Liver (tissue), 9 donors: Measurements from ENCODE around the gene UPF3A. TPM values are rescaled to one million over a fixed set of nuclear protein-coding genes. Genes with fewer than 3 reads are reported as not detected.

Experiments
- DNase-seq: peaks from one replicate; pipeline ENCODE4 v3.0.0-alpha.2; 2017; ENCODE audit warnings: low spot score
- H3K27ac ChIP-seq, 2 donors: one replicate each; pipeline ENCODE4 v1.7.0; 2013; ENCODE audit warnings: inconsistent platforms in 2 of 2, low read length in 2 of 2, control low read depth in 1 of 2, low read depth in 1 of 2, mild to moderate bottlenecking in 1 of 2
- H3K27me3 ChIP-seq, 4 donors: one replicate each; pipeline versions ENCODE4 v1.6.1 to v1.7.0; 2013; ENCODE audit warnings: low read length in 3 of 4, inconsistent platforms in 1 of 4, mild to moderate bottlenecking in 1 of 4, moderate library complexity in 1 of 4; ENCODE audit not compliant: control insufficient read depth in 4 of 4, insufficient read depth in 4 of 4
- H3K36me3 ChIP-seq, 4 donors: one replicate each; pipeline versions ENCODE4 v1.6.1 to v1.7.0; 2013; ENCODE audit warnings: low read length in 3 of 4, mild to moderate bottlenecking in 3 of 4, low read depth in 1 of 4, moderate library complexity in 1 of 4; ENCODE audit not compliant: control insufficient read depth in 4 of 4, insufficient read depth in 3 of 4
- H3K4me1 ChIP-seq, 4 donors: one replicate each; pipeline versions ENCODE4 v1.6.1 to v1.7.0; 2013; ENCODE audit warnings: low read length in 3 of 4, mild to moderate bottlenecking in 3 of 4, moderate library complexity in 1 of 4; ENCODE audit not compliant: control insufficient read depth in 4 of 4, insufficient read depth in 4 of 4
- H3K4me3 ChIP-seq, 3 donors: one replicate each; pipeline versions ENCODE4 v1.6.1 to v1.7.0; 2013; ENCODE audit warnings: low read length in 3 of 3, control low read depth in 1 of 3, low read depth in 1 of 3, mild to moderate bottlenecking in 1 of 3
- H3K9ac ChIP-seq, 2 donors: one replicate each; pipeline ENCODE4 v1.7.0; 2013; ENCODE audit warnings: low read length in 2 of 2, mild to moderate bottlenecking in 2 of 2, moderate library complexity in 2 of 2, control low read depth in 1 of 2, low read depth in 1 of 2
- H3K9me3 ChIP-seq, 4 donors: one replicate each; pipeline versions ENCODE4 v1.6.1 to v1.7.0; 2013; ENCODE audit warnings: low read length in 3 of 4; ENCODE audit not compliant: control insufficient read depth in 4 of 4
- ATF3 ChIP-seq: IDR thresholded peaks from 2 replicates; pipeline ENCODE4 v1.6.1; 2016; ENCODE audit warnings: antibody characterized with exemption
- EGR1 ChIP-seq, 2 donors: IDR thresholded peaks; 2 replicates each; pipeline ENCODE4 v1.6.1; 2016 to 2018; ENCODE audit warnings: antibody characterized with exemption in 2 of 2, low read depth in 2 of 2
- FOXA1 ChIP-seq: IDR thresholded peaks from 2 replicates; pipeline ENCODE4 v1.6.1; 2016; ENCODE audit warnings: antibody characterized with exemption
- FOXA2 ChIP-seq: IDR thresholded peaks from 2 replicates; pipeline ENCODE4 v1.6.1; 2016; ENCODE audit warnings: antibody characterized with exemption
- GABPA ChIP-seq, 2 donors: IDR thresholded peaks in 1 of 2; conservative IDR thresholded peaks in 1 of 2; 2 replicates each; pipeline ENCODE4 v1.6.1; 2016; ENCODE audit warnings: antibody characterized with exemption in 2 of 2, mild to moderate bottlenecking in 1 of 2, moderate library complexity in 1 of 2
- HNF4A ChIP-seq, 2 donors: conservative IDR thresholded peaks; 2 replicates each; pipeline ENCODE4 v1.6.1; 2016; ENCODE audit warnings: antibody characterized with exemption in 2 of 2, mild to moderate bottlenecking in 2 of 2
- HNF4G ChIP-seq: IDR thresholded peaks from 2 replicates; pipeline ENCODE4 v1.6.1; 2016; ENCODE audit warnings: antibody characterized with exemption
- JUND ChIP-seq, 2 donors: IDR thresholded peaks; 2 replicates each; pipeline ENCODE4 v1.6.1; 2016; ENCODE audit warnings: antibody characterized with exemption in 2 of 2
- NR2F2 ChIP-seq: IDR thresholded peaks from 2 replicates; pipeline ENCODE4 v1.6.1; 2016; ENCODE audit warnings: antibody characterized with exemption
- REST ChIP-seq: IDR thresholded peaks from 2 replicates; pipeline ENCODE4 v1.6.1; 2016; ENCODE audit warnings: antibody characterized with exemption, mild to moderate bottlenecking
- SP1 ChIP-seq: IDR thresholded peaks from 2 replicates; pipeline ENCODE4 v1.6.1; 2018; ENCODE audit warnings: antibody characterized with exemption, mild to moderate bottlenecking
- YY1 ChIP-seq: IDR thresholded peaks from 2 replicates; pipeline ENCODE4 v1.6.1; 2016; ENCODE audit warnings: antibody characterized with exemption, mild to moderate bottlenecking
- ZBTB33 ChIP-seq: IDR thresholded peaks from 2 replicates; pipeline ENCODE4 v1.6.1; 2016; ENCODE audit warnings: antibody characterized with exemption
- WGBS: extraction: QIAGEN DNeasy Blood & Tissue Kit; methylation state at CpG from one replicate; pipeline ENCODE4 v1.1.7; 2013; 5-methylcytosine and 5-hydroxymethylcytosine counted together
- polyA plus RNA-seq, 2 donors: library from polyadenylated mRNA; stranded (reverse) in 1 of 2; unstranded in 1 of 2; fragments of 200-250 nt in 1 of 2; fragments of >200 nt in 1 of 2; fragmentation: Nextera tagmentation in 1 of 2; extraction: Ambion mirVana in 1 of 2; gene quantifications; one replicate each; pipeline versions ENCODE4 v1.2.1 to v1.2.3, GENCODE V29; 2013 to 2015
- total RNA-seq, 2 donors: library from RNA; depleted of rRNA; stranded (reverse); fragments of >200 nt; gene quantifications; one replicate each; pipeline ENCODE4 v1.2.3, GENCODE V29; 2014
- TF ChIP-seq, protein P1 (sequence below): fragments of 150-350 bp; IDR thresholded peaks from 2 replicates; pipeline ENCODE4 v1.5.1; 2017; ENCODE audit warnings: improper control_type of control experiment, low read depth, low read length; ENCODE audit not compliant: missing input control
- donor health status: healthy.
- donor health status: healthy.
- donor health status: healthy.
- donor health status: healthy.
- donor health status: healthy.

Gene UPF3A
- total and polyA plus RNA-seq, 4 donors, result 11.0 to 26.5 (median 17.2) TPM

GRCh38 chr13:114237415-114238112, 43.8 kb upstream of the UPF3A start:
- Histone ChIP-seq H3K9ac (no peak overlapping the region), H3K36me3 (peaks cover 4 to 48% (median 40%) of the 10 kb centered on the region in 4 donors), H3K27me3 (no peaks in the 10 kb centered on the region), H3K4me3 (no peak overlapping the region), H3K27ac (no peak overlapping the region), H3K4me1 (peaks cover 2 to 11% (median 7%) of the 10 kb centered on the region in 4 donors), H3K9me3 (no peaks in the 10 kb centered on the region)
- no peak for DNase-seq
- TF ChIP-seq FOXA1, result no peak
- TF ChIP-seq ATF3, result no peak
- TF ChIP-seq HNF4A (conservative IDR thresholded peaks at IDR 0.05), result no peak
- TF ChIP-seq, protein P1, sequence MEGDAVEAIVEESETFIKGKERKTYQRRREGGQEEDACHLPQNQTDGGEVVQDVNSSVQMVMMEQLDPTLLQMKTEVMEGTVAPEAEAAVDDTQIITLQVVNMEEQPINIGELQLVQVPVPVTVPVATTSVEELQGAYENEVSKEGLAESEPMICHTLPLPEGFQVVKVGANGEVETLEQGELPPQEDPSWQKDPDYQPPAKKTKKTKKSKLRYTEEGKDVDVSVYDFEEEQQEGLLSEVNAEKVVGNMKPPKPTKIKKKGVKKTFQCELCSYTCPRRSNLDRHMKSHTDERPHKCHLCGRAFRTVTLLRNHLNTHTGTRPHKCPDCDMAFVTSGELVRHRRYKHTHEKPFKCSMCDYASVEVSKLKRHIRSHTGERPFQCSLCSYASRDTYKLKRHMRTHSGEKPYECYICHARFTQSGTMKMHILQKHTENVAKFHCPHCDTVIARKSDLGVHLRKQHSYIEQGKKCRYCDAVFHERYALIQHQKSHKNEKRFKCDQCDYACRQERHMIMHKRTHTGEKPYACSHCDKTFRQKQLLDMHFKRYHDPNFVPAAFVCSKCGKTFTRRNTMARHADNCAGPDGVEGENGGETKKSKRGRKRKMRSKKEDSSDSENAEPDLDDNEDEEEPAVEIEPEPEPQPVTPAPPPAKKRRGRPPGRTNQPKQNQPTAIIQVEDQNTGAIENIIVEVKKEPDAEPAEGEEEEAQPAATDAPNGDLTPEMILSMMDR, result no peak
- TF ChIP-seq HNF4G, result no peak
- TF ChIP-seq SP1, result no peak
- 81% methylated on average over 7 of the region's 7 CpGs for WGBS

DNA sequence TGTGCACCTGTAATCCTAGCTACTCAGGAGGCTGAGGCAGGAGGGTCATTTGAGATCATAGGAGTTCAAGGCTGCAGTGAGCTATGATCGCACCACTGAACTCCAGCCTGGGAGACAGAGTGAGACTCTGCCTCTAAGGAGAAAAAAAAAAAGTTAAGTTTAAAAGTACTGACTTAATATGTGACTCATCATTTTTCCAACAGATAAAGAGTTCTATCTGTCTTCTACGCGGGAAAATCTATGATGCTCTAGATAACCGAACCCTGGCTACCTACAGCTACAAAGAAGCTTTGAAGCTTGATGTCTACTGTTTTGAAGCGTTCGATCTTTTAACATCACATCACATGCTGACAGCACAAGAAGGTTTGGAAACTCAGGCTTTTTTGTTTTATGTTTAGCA, 39.5 kb upstream of the UPF3A start:
- TF ChIP-seq SP1 (no peak), NR2F2 (no peak), GABPA (IDR thresholded peaks at IDR 0.05 in 1 of 2, conservative IDR thresholded peaks at IDR 0.05 in 1 of 2) (no peak), FOXA2 (no peak), HNF4G (no peak), ZBTB33 (no peak), REST (no peak), HNF4A (conservative IDR thresholded peaks at IDR 0.05) (no peak), EGR1 (IDR thresholded peaks at IDR 0.05; ENCODE audit: low read depth in 2 of 2) (no peak), JUND (IDR thresholded peaks at IDR 0.05) (no peak), YY1 (no peak)
- TF ChIP-seq, protein P1, result no peak
- WGBS, result 96% methylated on average over 6 of the region's 6 CpGs
- DNase-seq, result no peak

More for the DNA sequence above, 39.5 kb upstream of the UPF3A start:
- Histone ChIP-seq H3K4me1 (no peaks in the 10 kb centered on the region), H3K4me3 (no peak overlapping the region), H3K27me3 (no peaks in the 10 kb centered on the region), H3K9ac (no peak overlapping the region), H3K9me3 (no peaks in the 10 kb centered on the region), H3K27ac (no peak overlapping the region), H3K36me3 (peaks cover 4 to 84% (median 80%) of the 10 kb centered on the region in 4 donors)
